HEK293 (cell line): ENCODE results near the gene FUT6.
"Not testable (repeated sequence)": the region's sequence is repeated elsewhere in the genome, so short reads cannot be mapped to it uniquely, and the experiment has no call there.

Experiments used
- CTCF ChIA-PET: fragments of 350-600 bp; formaldehyde crosslinking; extraction: SDS; loops from one replicate; lab custom pipeline; 2021; ENCODE audit warnings: antibody characterized with exemption; lab: Yijun Ruan, JAX
- POLR2A ChIA-PET: fragments of 300-600 bp; formaldehyde crosslinking; extraction: SDS; loops from one replicate; lab custom pipeline; 2020; ENCODE audit warnings: antibody characterized with exemption, inconsistent platforms; lab: Yijun Ruan, JAX
- H3K27ac ChIP-seq: fragments of 200-500 bp; sonication (Bioruptor generic); 2 replicates; pipeline ENCODE4 v1.5.1; 2014; ENCODE audit warnings: low read depth, low read length, control low read depth, inconsistent platforms; ENCODE audit errors: extremely low read depth
- H3K36me3 ChIP-seq, 2 experiments: fragments of 200-500 bp in 1 of 2; sonication (Bioruptor generic) in 1 of 2; 1 replicate in 1 of 2; 2 replicates in 1 of 2; pipeline ENCODE4 v1.5.1; 2014 to 2017; ENCODE audit warnings: inconsistent platforms in 2 of 2, low read length in 2 of 2; ENCODE audit not compliant: control insufficient read depth in 2 of 2, insufficient read depth in 1 of 2
- H3K4me1 ChIP-seq: fragments of 200-500 bp; sonication (Bioruptor generic); 2 replicates; pipeline ENCODE4 v1.5.1; 2014; ENCODE audit warnings: mild to moderate bottlenecking, low read length, inconsistent platforms; ENCODE audit not compliant: control insufficient read depth, insufficient read depth
- H3K4me3 ChIP-seq: 2 replicates; pipeline ENCODE4 v1.5.1; 2011; ENCODE audit warnings: low read depth, mild to moderate bottlenecking, control low read depth, low read length, moderate library complexity
- H3K9me3 ChIP-seq: fragments of 200-500 bp; sonication (Bioruptor generic); 2 replicates; pipeline ENCODE4 v1.5.1; 2014; ENCODE audit warnings: low read depth, low read length, inconsistent platforms; ENCODE audit not compliant: control insufficient read depth, insufficient read depth
- GLIS1 ChIP-seq: fragments of 450-650 bp; formaldehyde crosslinking; IDR thresholded peaks from 2 replicates; pipeline ENCODE4 v1.5.1; 2016; ENCODE audit warnings: missing biosample characterization, missing genetic modification characterization
- HOXC10 ChIP-seq: sonication (generic); formaldehyde crosslinking; IDR thresholded peaks from 2 replicates; pipeline ENCODE4 v1.8.1; 2023; ENCODE audit warnings: mild to moderate bottlenecking, missing genetic modification reagents
- KLF1 ChIP-seq: fragments of 450-650 bp; formaldehyde crosslinking; IDR thresholded peaks from 2 replicates; pipeline ENCODE4 v1.5.1; 2016; ENCODE audit warnings: missing biosample characterization, missing genetic modification characterization
- PATZ1 ChIP-seq: fragments of 450-650 bp; formaldehyde crosslinking; IDR thresholded peaks from 2 replicates; pipeline ENCODE4 v1.5.1; 2016; ENCODE audit warnings: missing biosample characterization, missing genetic modification characterization
- SCRT1 ChIP-seq: fragments of 450-650 bp; formaldehyde crosslinking; IDR thresholded peaks from 2 replicates; pipeline ENCODE4 v1.5.1; 2016; ENCODE audit warnings: missing biosample characterization, missing genetic modification characterization, borderline replicate concordance
- SCRT2 ChIP-seq: fragments of 450-650 bp; formaldehyde crosslinking; IDR thresholded peaks from 2 replicates; pipeline ENCODE4 v1.5.1; 2016; ENCODE audit warnings: missing biosample characterization, missing genetic modification characterization
- ZBTB44 ChIP-seq: fragments of 450-650 bp; IDR thresholded peaks from 2 replicates; pipeline ENCODE4 v1.5.1; 2018; ENCODE audit warnings: missing biosample characterization, mild to moderate bottlenecking, missing genetic modification characterization
- ZIC2 ChIP-seq: fragments of 450-650 bp; formaldehyde crosslinking; IDR thresholded peaks from 2 replicates; pipeline ENCODE4 v1.5.1; 2016; ENCODE audit warnings: missing biosample characterization, missing genetic modification characterization
- ZNF148 ChIP-seq: fragments of 450-650 bp; formaldehyde crosslinking; IDR thresholded peaks from 2 replicates; pipeline ENCODE4 v1.5.0; 2017; ENCODE audit warnings: missing biosample characterization, missing genetic modification characterization, borderline replicate concordance
- ZNF23 ChIP-seq: fragments of 450-650 bp; formaldehyde crosslinking; IDR thresholded peaks from 2 replicates; pipeline ENCODE4 v1.5.1; 2016; ENCODE audit warnings: missing biosample characterization, missing genetic modification characterization, borderline replicate concordance
- ZNF274 ChIP-seq, 2 experiments: fragments of 200-500 bp in 1 of 2; fragments of 450-650 bp in 1 of 2; sonication (Bioruptor generic) in 1 of 2; formaldehyde crosslinking in 1 of 2; IDR thresholded peaks; 2 replicates each; pipeline versions ENCODE4 v1.5.1 to v1.6.1; 2014 to 2016; ENCODE audit warnings: borderline replicate concordance in 1 of 2, inconsistent platforms in 1 of 2, low read length in 1 of 2, missing biosample characterization in 1 of 2, missing genetic modification characterization in 1 of 2
- ZNF341 ChIP-seq: fragments of 450-650 bp; formaldehyde crosslinking; IDR thresholded peaks from 2 replicates; pipeline ENCODE4; 2016; ENCODE audit warnings: low read depth, missing biosample characterization, missing genetic modification characterization
- ZNF391 ChIP-seq: fragments of 450-650 bp; formaldehyde crosslinking; IDR thresholded peaks from 2 replicates; pipeline ENCODE4 v1.5.1; 2016; ENCODE audit warnings: low read depth, missing biosample characterization, missing genetic modification characterization, borderline replicate concordance
- ZNF571 ChIP-seq: fragments of 450-650 bp; formaldehyde crosslinking; IDR thresholded peaks from 2 replicates; pipeline ENCODE4 v1.5.0; 2017; ENCODE audit warnings: missing biosample characterization, missing genetic modification characterization
- ZNF580 ChIP-seq: fragments of 450-650 bp; formaldehyde crosslinking; IDR thresholded peaks from 2 replicates; pipeline ENCODE4 v1.5.1; 2016; ENCODE audit warnings: missing biosample characterization, missing genetic modification characterization
- ZNF596 ChIP-seq: fragments of 450-650 bp; IDR thresholded peaks from 2 replicates; pipeline ENCODE4 v1.5.0; 2018; ENCODE audit warnings: missing biosample characterization, mild to moderate bottlenecking, missing genetic modification characterization, moderate library complexity
- ZNF626 ChIP-seq: fragments of 450-650 bp; sonication (Bioruptor Pico); formaldehyde crosslinking; IDR thresholded peaks from 2 replicates; pipeline ENCODE4 v1.5.1; 2018; ENCODE audit warnings: missing biosample characterization, missing genetic modification characterization, inconsistent platforms
- ZNF776 ChIP-seq: fragments of 450-650 bp; formaldehyde crosslinking; IDR thresholded peaks from 2 replicates; pipeline ENCODE4 v1.5.0; 2017; ENCODE audit warnings: missing biosample characterization, missing genetic modification characterization, borderline replicate concordance
- ZNF777 ChIP-seq: fragments of 450-650 bp; formaldehyde crosslinking; IDR thresholded peaks from 2 replicates; pipeline ENCODE4 v1.5.1; 2017; ENCODE audit warnings: missing biosample characterization, missing genetic modification characterization, borderline replicate concordance
- ZNF830 ChIP-seq: fragments of 450-650 bp; IDR thresholded peaks from 2 replicates; pipeline ENCODE4 v1.5.0; 2018; ENCODE audit warnings: missing biosample characterization, missing genetic modification characterization, low read depth, mild to moderate bottlenecking, moderate library complexity

Gene FUT6

GRCh38 chr19:5843295-5843927 lies 3.9 kb upstream of the FUT6 start:
- no peak overlapping the region for H3K27ac ChIP-seq
- TF ChIP-seq ZNF776 (tag by site-specific recombination) = no peak
- TF ChIP-seq ZIC2 = peak; percentile 83
- peak; percentile 65 for TF ChIP-seq GLIS1 (tag by site-specific recombination)
- CTCF ChIA-PET = no interaction called here
- H3K4me1 ChIP-seq = no peaks in the 10 kb centered on the region
- H3K4me3 ChIP-seq = no peak overlapping the region
- POLR2A ChIA-PET = no interaction called here
- H3K36me3 ChIP-seq = no peaks in the 10 kb centered on the region
- no peaks in the 10 kb centered on the region for H3K9me3 ChIP-seq

GRCh38 chr19:5841735-5842111 lies 2.2 kb upstream of the FUT6 start:
- H3K4me1 ChIP-seq, H3K9me3 ChIP-seq, H3K27ac ChIP-seq, H3K36me3 ChIP-seq, POLR2A ChIA-PET, H3K4me3 ChIP-seq: not testable (repeated sequence)
- TF ChIP-seq ZIC2 = peak; percentile 37; the same call in 1 of the 2 replicates
- peak; percentile 79 for TF ChIP-seq GLIS1 (tag by site-specific recombination)
- CTCF ChIA-PET = interaction anchor here (1.5 kb wide), 1 partner anchor 38 kb away, joined by 7 read pairs; no protein-coding TSS in a partner anchor

GRCh38 chr19:5838353-5839064 lies 993 bp downstream of the FUT6 start:
- H3K4me1 ChIP-seq = no peaks in the 10 kb centered on the region
- TF ChIP-seq ZNF580 (tag by site-specific recombination) = no peak
- TF ChIP-seq SCRT2 = peak; percentile 51
- no peak for TF ChIP-seq ZNF571 (tag by site-specific recombination)
- peak; percentile 51; the same call in 1 of the 2 replicates for TF ChIP-seq SCRT1 (tag by site-specific recombination)
- TF ChIP-seq ZNF391 = no peak
- no peak for TF ChIP-seq ZNF777 (tag by site-specific recombination)
- TF ChIP-seq ZNF596 (tag by site-specific recombination) = no peak
- TF ChIP-seq ZNF830 (tag by site-specific recombination) = no peak
- TF ChIP-seq PATZ1 (tag by site-specific recombination) = no peak
- TF ChIP-seq ZNF341 (tag by site-specific recombination) = no peak
- TF ChIP-seq HOXC10 (CRISPR knock-in tag) = no peak
- TF ChIP-seq ZNF148 = no peak
- TF ChIP-seq ZNF626 (tag by site-specific recombination) = no peak
- no peak for TF ChIP-seq KLF1 (tag by site-specific recombination)
- TF ChIP-seq ZNF23 (tag by site-specific recombination) = no peak
- no peak for TF ChIP-seq ZNF274 (IDR thresholded peaks at IDR 0.05; ENCODE audit: low read length)
- TF ChIP-seq ZNF274 (tag by site-specific recombination; IDR thresholded peaks at IDR 0.05; ENCODE audit: borderline replicate concordance) = no peak
- TF ChIP-seq ZBTB44 (tag by site-specific recombination) = no peak
- H3K36me3 ChIP-seq = no peaks in the 10 kb centered on the region
- POLR2A ChIA-PET = interaction anchor here (1.1 kb wide), 1 partner anchor 10 kb away, joined by 3 read pairs; no protein-coding TSS in a partner anchor
- CTCF ChIA-PET = interaction anchor here (1.3 to 1.9 kb wide), 2 partner anchors 34 to 35 kb away, joined by 5 to 7 read pairs; no protein-coding TSS in a partner anchor
- H3K27ac ChIP-seq = no peak overlapping the region
- no peak overlapping the region for H3K4me3 ChIP-seq
- H3K9me3 ChIP-seq = no peaks in the 10 kb centered on the region
